ENCODE measurements around the gene PDGFA. TPM values are rescaled to one million over a fixed set of nuclear protein-coding genes. Genes with fewer than 3 reads are reported as not detected.

Gene PDGFA
- 86.6 TPM for total RNA-seq

DNA sequence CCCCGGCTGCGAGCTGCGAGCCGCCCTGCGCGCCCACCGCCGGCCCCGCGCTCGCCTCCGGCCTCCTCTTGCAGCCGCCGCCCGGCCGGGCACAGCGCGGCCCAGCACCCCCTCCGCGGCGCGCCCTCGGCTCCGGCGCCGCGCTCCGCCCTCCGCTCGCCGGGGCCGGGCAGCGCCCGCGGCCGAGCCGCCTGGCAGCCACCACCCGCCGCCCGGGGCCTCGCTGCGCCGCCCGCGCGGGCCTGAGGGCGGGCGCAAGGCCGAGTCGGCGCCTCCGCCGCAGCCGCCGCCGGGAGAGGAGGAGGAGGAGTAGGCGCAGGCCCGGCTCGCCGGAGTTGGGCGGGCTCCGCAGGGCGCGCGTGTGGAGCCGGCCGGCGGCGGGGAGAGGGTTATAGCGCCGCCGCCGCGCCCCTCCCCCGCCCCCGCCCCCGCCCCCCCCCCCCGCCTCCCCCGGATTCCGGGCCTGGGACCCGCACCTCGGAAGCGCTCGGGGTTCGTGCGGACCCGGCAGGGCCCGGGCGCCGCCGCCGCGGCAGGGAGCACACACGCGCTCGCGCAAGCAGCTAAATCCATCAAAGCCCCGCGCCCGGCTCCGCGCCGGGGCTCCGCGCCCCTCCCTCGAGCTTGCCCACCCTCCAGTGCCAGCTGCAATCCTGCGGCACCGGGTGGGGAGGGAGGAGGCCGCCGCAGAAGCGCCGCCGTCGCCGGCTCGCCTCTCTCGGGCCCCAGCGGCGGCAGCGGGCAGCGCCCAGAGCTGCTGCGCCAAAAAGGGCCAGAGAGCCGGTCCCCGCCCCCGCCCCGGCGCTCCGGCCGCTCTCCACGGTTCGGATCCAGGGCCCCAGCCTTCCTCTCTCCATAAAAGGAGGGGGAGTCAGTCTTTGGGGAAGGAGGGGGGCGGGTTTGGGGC, at the start of gene PDGFA:
TSS of gene PDGFA (minus strand) at position 363 of the 907 bp plus-strand sequence. CDS start 845 bp downstream, outside the sequence.

Other genes with a start within 250 kb of the PDGFA start
- gene FOXL3, start 229.7 kb downstream of the PDGFA start, total RNA-seq = not detected
- gene DNAAF5, start 206.9 kb upstream of the PDGFA start, total RNA-seq = 32.9 TPM
- 40.8 TPM for gene PRKAR1B, start 207.4 kb upstream of the PDGFA start, total RNA-seq